Epithelial cell of proximal tubule (primary cell): ENCODE data around the gene B4GALT4. TPM values are rescaled to one million over a fixed set of nuclear protein-coding genes. Genes with fewer than 3 reads are reported as not detected.

Experiments used
- DNase-seq: peaks from one replicate; pipeline ENCODE4 v3.0.0-alpha.2; 2011; ENCODE audit warnings: low read depth
- H3K4me3 ChIP-seq: 2 replicates; pipeline ENCODE4 v1.5.1; 2011; ENCODE audit warnings: low read depth, mild to moderate bottlenecking, low read length
- CTCF ChIP-seq: conservative IDR thresholded peaks from 2 replicates; pipeline ENCODE4 v1.5.1; 2012; ENCODE audit warnings: low read depth, mild to moderate bottlenecking, low read length
- total RNA-seq: library from RNA; depleted of rRNA; stranded (reverse); fragments of >200 nt; gene quantifications from 2 replicates; pipeline ENCODE4 v1.2.3, GENCODE V29; 2015

B4GALT4 gene
- total RNA-seq, 1 donor from 2014 or later = 21.9 TPM

GRCh38 chr3:119205209-119205608, 35.5 kb downstream of the B4GALT4 start:
- no peak for DNase-seq
- H3K4me3 ChIP-seq = no peak overlapping the region
- no peak for TF ChIP-seq CTCF

- H3K4me3 ChIP-seq = no peak overlapping the region
- DNase-seq = no peak
- TF ChIP-seq CTCF = no peak
Measured at GRCh38 chr3:119195911-119196310, 44.8 kb downstream of the B4GALT4 start.

DNA sequence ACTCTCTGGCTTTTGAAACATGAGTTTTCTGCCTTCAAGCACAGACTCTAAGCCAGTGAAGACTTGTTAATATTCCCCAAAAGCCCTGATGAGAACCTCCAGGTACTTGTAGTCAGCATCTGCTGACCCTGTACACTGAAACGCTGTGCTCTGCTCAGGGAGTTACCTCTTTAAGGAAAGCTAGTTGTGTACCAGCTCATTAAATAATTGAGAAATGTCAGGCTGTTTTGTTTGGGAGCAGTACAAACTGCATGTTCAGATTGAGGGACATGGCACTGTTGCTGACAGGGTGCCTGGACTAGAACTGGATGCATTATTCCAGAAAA, 45.6 kb downstream of the B4GALT4 start:
- DNase-seq = no peak
- no peak for TF ChIP-seq CTCF
- H3K4me3 ChIP-seq = no peak overlapping the region

- no peak for DNase-seq
- H3K4me3 ChIP-seq = no peak overlapping the region
- TF ChIP-seq CTCF = no peak
Measured at GRCh38 chr3:119194237-119195150, 46.2 kb downstream of the B4GALT4 start.

DNA sequence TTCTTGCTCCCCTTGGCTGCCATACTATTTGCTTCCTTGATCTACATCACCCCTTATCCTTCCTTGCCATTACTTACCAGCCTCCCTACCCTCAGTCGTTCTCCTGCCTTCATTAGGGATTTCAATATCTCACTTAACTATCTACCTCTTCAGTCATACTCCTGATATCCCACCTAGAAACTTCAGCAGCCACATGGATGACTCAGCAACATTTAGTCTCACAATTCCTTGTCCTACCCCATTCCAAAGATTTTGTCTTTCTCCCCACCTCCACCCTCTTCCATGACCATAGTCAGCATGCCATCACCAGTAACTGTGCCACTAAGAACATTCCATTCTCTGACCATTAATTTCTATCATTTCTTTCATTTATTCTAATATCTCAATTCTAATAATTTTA, 48.9 kb downstream of the B4GALT4 start:
- no peak overlapping the region for H3K4me3 ChIP-seq
- no peak for DNase-seq
- TF ChIP-seq CTCF = no peak

DNA sequence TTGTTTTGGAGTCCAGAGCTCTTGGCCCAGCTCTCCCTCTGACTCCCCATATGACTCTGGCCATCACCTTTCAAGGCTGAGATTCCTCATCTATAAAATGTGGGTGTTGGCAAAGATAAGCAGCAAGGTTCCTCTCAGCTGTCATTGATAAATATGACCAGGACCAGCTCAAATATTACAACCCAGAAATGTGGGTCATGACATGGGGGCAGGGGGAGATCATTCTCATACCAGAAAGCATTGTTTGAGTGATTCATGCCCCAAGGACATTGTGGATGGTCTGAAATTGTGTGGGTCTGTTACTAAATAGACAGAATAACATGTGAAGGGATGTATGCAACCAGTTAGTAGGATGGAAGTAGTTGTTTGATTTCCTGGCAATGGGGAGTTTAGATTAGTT, 53.4 kb downstream of the B4GALT4 start:
- TF ChIP-seq CTCF = no peak
- no peak overlapping the region for H3K4me3 ChIP-seq
- DNase-seq = no peak
